HG03469 (cell line): ENCODE data around the gene ANKRD27.
"Not testable (repeated sequence)": the region's sequence is repeated elsewhere in the genome, so short reads cannot be mapped to it uniquely, and the experiment has no call there.

Experiments
- ATAC-seq: cut with Tn5 transposase; IDR thresholded peaks from one replicate; pipeline ENCODE4 v1.9.1; 2021; ENCODE audit warnings: mild to moderate bottlenecking, moderate library complexity, moderate number of reproducible peaks; ENCODE audit not compliant: unreplicated experiment

ANKRD27 gene

GRCh38 chr19:32674931-32675719 is at the start of gene ANKRD27:
ANKRD27 (minus strand) TSS chr19:32675180; CDS start chr19:32659015, 16,165 bp downstream.
- ATAC-seq = peak; percentile 97

GRCh38 chr19:32720936-32721250 is 45.9 kb upstream of the ANKRD27 start:
- no peak for ATAC-seq

GRCh38 chr19:32720216-32720935 is 45.4 kb upstream of the ANKRD27 start:
- no peak for ATAC-seq

GRCh38 chr19:32719611-32720059 is 44.7 kb upstream of the ANKRD27 start, which contains the start of gene TDRD12:
TDRD12 (plus strand) TSS chr19:32719767; CDS start chr19:32720073, 306 bp downstream.
- ATAC-seq = no peak

- no peak for ATAC-seq
Measured at GRCh38 chr19:32718286-32718685, 43.3 kb upstream of the ANKRD27 start.

GRCh38 chr19:32717496-32717895 is 42.5 kb upstream of the ANKRD27 start:
- no peak for ATAC-seq

- ATAC-seq = not testable (repeated sequence)
Measured at GRCh38 chr19:32716203-32716602, 41.2 kb upstream of the ANKRD27 start.

GRCh38 chr19:32711747-32712146 is 36.8 kb upstream of the ANKRD27 start:
- ATAC-seq = no peak

GRCh38 chr19:32709032-32709431 is 34.1 kb upstream of the ANKRD27 start:
- no peak for ATAC-seq

GRCh38 chr19:32708457-32708856 is 33.5 kb upstream of the ANKRD27 start:
- ATAC-seq = no peak

- not testable (repeated sequence) for ATAC-seq
Measured at GRCh38 chr19:32704006-32704405, 29.0 kb upstream of the ANKRD27 start.

- ATAC-seq = no peak
Measured at GRCh38 chr19:32702010-32702409, 27.0 kb upstream of the ANKRD27 start.

- ATAC-seq = not testable (repeated sequence)
Measured at GRCh38 chr19:32700129-32700528, 25.1 kb upstream of the ANKRD27 start.

- ATAC-seq = not testable (repeated sequence)
Measured at GRCh38 chr19:32696771-32697170, 21.8 kb upstream of the ANKRD27 start.

GRCh38 chr19:32695506-32695905 is 20.5 kb upstream of the ANKRD27 start:
- not testable (repeated sequence) for ATAC-seq

GRCh38 chr19:32694851-32695250 is 19.9 kb upstream of the ANKRD27 start:
- ATAC-seq = not testable (repeated sequence)

GRCh38 chr19:32694316-32694715 is 19.3 kb upstream of the ANKRD27 start:
- not testable (repeated sequence) for ATAC-seq

- not testable (repeated sequence) for ATAC-seq
Measured at GRCh38 chr19:32693151-32694108, 18.4 kb upstream of the ANKRD27 start.

- no peak for ATAC-seq
Measured at GRCh38 chr19:32692727-32693061, 17.7 kb upstream of the ANKRD27 start.

- ATAC-seq = peak; percentile 34
Measured at GRCh38 chr19:32691952-32692726, 17.2 kb upstream of the ANKRD27 start.
